NT2/D1 (cell line): Measurements from ENCODE around the gene IMPDH2.

Experiments
- YY1 ChIP-seq: IDR thresholded peaks from 2 replicates; pipeline ENCODE4 v1.6.1; 2011; ENCODE audit not compliant: insufficient read length, insufficient read depth
- ZNF274 ChIP-seq: IDR thresholded peaks from 2 replicates; pipeline ENCODE4 v1.6.1; 2011; ENCODE audit warnings: mild to moderate bottlenecking, low read depth, low read length

- TF ChIP-seq YY1 (no peak), ZNF274 (no peak)
These were observed 1.6 kb downstream of the IMPDH2 start for GRCh38 chr3:49027634-49028033.
